H1 (cell line): ENCODE results near the gene LENG9. TPM values are rescaled to one million over a fixed set of nuclear protein-coding genes. Genes with fewer than 3 reads are reported as not detected.

ENCODE experiments used
- KDM1A ChIP-seq: fragments of 200-600, 300-600 bp; sonication (generic); IDR thresholded peaks from 2 replicates; pipeline ENCODE4 v1.7.1; 2016; ENCODE audit warnings: mild to moderate bottlenecking, low read length, borderline replicate concordance
- polyA plus RNA-seq, 7 experiments: library from polyadenylated mRNA; depleted of rRNA in 3 of 7; stranded (reverse) in 5 of 7; unstranded in 2 of 7; fragments of >200 nt in 5 of 7; fragments of 200-250 nt in 2 of 7; gene quantifications; 1 replicate in 5 of 7; 2 replicates in 1 of 7; 4 replicates in 1 of 7; pipeline versions ENCODE4 v1.2.1 to v1.2.3, GENCODE V29; 2011 to 2013; ENCODE audit warnings: missing spikeins in 2 of 7, mixed read lengths in 2 of 7
- total RNA-seq: library from RNA; stranded (reverse); fragmentation: NEBNext Ultra II Directional; extraction: Animal tissue kit (Norgen Biotek cat#: 25700); gene quantifications from 2 replicates; pipeline ENCODE4 v1.2.1, GENCODE V29; 2021

The LENG9 gene
- total and polyA plus RNA-seq, 2 of the 8 experiments (the other 6 are each of a cell fraction or from before 2014, with no cell fraction given) = 1.6 to 3.9 TPM

DNA sequence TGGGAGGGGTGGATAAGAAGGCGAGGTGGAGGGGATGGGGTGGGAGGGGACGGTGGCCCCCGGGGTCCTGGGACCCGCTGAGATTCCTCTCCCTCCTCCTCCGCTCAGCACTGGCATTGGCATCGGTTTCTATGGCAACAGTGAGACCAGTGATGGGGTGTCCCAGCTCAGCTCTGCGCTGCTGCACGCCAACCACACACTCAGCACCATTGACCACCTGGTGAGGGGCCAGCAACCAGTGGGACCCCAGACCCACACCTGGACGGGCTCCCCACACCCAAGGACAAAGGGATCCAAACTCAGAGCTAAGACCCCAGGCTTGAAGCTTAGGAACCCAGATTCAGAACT is 42.4 kb downstream of the LENG9 start (continued):
- TF ChIP-seq KDM1A = no peak
